HG03342 (cell line): ENCODE measurements around the gene TBC1D14.

Experiments used
- ATAC-seq: cut with Tn5 transposase; IDR thresholded peaks from one replicate; pipeline ENCODE4 v1.9.1; 2021; ENCODE audit warnings: mild to moderate bottlenecking, moderate library complexity; ENCODE audit not compliant: unreplicated experiment

Gene TBC1D14

DNA sequence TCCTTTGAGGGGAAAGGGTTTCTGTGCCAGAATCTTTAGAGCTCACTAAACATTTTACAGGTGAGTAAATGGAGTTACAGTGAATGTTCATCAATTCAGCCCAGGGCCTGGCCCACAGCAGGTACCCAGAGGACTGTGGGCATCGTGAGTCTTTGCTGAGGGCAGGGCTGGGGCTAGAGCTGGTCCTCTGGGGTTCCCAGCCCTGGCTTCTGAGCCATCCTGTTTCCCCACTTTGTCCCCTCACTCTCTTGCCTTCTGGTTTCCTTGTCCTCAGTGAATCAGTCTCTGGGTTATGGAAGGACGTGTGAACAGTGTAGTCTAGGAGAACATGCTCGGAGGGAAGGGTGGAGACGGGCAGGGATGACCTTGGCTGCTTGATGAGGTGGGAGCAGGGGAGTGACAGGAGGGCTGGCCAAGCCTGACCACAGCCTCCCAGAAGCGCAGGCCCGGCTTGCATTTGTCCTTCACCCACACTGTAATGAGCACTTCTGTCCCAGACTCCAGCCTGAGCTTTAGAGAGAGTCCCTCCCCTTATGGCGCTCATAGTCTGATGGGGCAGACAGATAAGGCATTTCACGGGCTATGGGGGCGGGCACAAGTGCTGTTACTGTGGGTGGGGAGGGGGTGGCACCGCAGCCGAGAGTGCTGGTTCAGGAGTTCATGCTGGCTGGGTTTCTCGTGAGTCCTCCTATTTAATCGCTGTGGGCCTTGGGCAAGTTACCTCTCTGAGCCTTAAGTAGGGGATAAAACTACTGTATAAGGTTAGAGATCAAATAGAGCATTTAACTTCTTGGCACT lies 17.3 kb downstream of the TBC1D14 start:
- no peak for ATAC-seq

DNA sequence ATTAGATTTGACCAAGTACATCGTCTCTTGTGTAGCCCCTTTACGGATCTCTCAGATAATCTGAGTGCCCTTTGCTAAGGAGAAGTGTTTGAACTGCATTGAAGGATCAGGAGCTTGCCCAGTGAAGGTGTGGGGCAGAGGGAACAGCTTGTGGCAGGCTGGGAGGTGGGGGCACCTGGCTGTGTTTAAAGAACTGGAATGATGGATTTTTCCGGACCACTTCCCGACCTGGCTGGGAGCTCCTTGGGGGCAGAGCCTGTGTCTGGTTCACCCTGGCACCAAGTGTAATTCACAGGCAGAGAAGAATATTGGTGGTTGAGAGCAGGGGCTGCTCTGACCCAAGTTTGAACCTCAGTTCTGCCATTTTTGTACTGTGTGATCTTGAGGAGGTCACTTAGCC lies 18.5 kb downstream of the TBC1D14 start:
- ATAC-seq = no peak

DNA sequence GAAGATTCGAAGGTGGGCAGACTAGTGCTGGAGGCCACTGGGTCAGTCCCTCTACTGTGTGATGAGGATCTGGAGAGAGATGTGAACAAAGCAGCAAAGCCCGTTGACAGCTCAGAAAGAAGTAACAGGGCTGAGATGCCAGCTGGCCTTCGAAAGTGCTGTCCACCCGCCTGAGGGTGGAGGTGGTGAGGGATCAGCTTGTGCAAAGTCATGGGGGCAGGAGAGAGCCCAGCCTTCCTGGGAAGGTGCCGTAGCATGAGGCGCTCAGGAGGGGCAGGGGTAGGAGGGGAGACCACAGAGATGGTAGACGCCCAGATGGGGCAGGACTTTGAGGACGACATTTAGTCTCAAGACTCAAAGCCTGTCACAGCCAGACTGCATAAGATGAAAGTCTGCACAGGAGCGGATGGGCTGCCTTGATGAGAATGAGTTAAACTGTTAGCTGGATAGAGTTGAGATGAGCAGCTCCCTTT lies 19.7 kb downstream of the TBC1D14 start:
- ATAC-seq = no peak

DNA sequence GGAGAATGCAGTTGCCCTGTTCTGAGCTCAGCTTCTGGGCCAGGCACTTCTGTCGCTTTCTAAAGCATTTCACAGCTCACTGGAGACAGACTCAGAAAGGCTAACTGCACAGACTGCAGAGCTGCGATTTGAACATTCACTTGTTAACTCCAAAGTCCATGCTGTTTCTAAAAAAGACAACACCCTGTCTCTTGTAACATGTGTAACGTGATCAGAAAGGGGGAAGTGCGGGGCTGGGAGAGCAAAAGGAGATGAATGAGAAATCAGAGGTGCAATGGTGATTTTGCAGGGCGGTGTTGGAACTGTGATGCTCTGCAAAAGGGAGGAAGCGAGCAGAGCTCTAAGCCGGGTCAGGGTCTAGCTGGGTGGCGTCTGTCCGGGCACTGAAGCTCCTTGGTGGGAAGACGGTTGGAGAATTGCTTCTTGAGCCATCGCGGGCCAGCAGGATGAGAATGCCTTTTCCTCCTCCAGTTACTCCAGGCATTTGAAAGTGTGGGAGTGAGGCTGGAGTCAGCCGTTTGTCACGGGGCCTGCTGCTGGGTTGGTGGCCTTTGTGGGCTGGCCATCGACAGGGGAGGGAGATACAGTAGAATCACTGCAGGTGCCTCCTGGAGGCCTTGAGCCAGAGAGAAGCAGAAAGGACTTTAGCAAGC lies 20.3 kb downstream of the TBC1D14 start:
- no peak for ATAC-seq

DNA sequence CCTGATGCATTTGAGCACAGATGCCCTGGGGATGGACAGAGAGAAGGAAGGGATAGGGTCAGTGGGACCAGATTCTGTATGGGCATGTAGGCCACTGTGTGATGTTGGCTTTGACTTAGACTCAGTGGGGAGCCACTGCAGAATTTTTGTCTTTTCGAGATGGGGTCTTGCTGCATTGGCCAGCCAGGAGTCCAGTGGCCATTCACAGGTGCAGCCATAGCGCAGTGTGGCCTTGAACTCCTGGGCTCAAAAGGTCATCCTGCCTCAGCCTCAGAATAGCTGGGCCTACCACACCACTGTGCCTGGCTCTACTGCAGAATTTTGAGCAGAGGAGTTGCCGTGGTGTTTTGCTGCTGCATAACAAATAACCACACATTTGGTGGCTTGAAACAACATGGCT lies 22.8 kb downstream of the TBC1D14 start:
- ATAC-seq = no peak

DNA sequence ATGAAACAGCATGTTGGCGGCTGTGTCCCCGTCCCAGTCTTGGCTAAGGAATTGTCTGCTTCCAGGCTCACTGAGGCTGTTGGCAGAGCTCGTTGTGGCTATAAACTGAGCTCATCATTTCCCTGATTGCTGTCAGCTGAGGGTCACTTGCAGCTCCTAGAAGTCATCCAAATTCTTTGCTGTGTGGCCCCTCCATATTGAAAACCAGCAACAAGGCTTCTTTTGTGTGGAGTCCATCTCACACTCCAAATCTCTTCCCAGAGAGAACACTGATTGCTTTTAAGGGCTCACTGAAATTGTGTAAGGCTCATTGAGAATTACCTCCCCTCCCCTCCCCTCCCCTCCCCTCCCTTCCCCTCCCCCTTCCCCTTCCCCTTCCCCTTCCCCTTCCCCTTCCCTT lies 23.3 kb downstream of the TBC1D14 start:
- no peak for ATAC-seq

DNA sequence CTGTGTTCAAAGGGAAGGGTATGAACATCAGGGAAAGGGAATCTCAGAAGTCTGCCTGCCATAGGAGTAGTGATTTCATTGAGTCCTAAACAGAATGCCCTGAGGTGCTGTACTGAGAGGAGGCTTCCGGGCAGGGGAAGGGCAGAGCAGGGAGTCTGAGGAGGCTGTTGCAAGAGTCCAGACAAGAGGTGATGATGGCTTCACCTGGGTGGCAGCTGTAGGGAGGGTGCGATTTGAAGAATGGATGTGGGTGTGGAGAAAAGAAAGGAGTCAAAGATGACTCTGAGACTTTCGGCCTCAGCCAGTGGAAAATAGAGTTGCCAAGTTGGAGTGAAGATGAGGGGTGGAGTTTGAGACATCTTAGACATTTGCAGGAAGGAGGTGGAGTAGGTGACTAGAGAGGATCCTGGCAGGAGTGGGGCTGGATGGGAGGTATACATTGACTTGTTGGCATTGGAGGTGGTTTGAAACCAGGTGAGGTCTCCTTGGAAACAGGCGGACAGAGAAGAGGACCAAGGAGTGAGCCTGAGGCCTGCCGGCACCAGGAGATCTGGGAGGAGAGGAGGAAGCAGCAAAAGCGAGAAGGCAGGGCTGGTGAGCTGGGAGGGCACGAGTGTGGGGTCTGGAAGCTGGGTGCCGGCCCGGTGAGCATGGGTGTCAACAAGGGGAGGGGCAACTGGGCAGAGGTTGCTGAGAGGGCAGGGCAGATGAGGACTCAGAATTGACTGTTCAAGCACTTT lies 24.2 kb downstream of the TBC1D14 start:
- ATAC-seq = no peak

DNA sequence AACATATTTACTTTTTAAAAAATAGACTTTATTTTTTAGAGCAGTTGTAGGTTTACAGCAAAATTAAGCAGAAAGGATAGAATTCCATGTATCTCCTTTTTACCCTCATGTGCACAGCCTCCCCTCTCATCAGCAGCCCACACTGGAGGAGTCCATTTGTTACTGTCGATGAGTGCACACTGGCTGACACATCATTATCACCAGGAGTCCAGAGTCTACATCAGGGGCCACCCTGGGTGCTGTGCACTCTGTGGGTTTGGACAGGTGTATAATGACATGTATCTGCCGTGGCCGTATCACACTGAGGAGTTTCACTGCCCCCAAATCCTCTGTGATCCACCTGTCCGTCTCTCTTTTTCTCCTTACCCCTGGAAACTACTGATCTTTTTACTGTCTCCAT lies 26.3 kb downstream of the TBC1D14 start:
- no peak for ATAC-seq

DNA sequence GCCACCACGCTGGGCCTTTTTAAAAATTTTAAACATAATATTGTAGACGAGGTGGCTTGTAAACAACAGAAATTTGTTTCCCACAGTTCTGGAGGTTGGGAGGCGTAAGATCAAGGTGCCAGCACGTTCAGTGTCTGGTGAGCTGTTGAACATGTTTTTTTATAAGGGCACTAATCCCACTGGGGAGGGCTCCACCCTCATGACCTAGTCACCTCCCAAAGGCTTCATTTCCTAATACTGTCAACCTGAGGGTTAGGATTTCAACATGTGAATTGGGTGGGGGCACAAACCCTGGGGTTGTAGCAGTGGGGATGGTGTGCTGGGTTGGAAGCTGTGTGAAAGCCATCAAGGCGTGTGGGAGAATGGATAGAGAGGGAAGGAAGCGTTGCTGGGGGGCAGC lies 27.6 kb downstream of the TBC1D14 start:
- ATAC-seq = no peak

DNA sequence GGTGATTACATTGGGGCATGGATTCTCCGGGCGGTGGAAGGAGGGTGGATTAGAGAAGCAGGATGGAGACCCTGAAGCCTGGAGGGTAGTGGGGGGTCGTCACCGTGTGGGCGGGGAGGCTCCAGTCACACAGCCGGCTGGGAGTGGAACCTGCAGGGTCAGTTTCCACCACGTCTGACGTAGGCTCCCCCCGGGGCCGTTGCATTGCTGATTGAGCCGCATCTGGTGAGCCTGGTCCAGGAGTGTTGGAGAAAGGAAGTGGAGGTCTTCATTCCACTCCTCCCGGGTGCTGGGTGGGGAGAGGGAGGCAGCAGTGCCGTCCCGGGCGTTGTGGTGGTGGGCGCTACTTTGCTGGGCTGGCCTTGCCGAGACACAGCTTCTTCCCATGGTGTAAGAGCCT lies 28.1 kb downstream of the TBC1D14 start:
- ATAC-seq = no peak

DNA sequence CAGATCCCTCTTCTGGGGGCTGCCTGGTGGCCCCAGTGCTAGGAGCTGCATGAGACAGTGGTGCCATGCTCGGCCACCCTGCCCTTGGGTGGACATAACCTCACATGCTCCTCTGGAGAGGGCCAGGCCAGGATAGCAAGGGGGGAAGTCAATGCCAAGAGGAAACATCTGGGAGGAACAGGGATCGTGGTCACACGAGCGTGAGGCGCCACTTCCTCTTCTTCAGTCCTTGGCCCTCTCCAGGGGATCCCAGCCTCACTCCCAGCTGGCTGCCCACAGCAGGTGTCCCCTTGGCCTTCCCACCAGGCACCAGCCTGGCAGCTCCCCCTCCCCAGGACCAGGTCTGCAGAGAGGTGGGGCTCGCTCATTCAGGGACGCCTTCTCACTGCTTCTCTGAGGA lies 28.6 kb downstream of the TBC1D14 start:
- no peak for ATAC-seq

DNA sequence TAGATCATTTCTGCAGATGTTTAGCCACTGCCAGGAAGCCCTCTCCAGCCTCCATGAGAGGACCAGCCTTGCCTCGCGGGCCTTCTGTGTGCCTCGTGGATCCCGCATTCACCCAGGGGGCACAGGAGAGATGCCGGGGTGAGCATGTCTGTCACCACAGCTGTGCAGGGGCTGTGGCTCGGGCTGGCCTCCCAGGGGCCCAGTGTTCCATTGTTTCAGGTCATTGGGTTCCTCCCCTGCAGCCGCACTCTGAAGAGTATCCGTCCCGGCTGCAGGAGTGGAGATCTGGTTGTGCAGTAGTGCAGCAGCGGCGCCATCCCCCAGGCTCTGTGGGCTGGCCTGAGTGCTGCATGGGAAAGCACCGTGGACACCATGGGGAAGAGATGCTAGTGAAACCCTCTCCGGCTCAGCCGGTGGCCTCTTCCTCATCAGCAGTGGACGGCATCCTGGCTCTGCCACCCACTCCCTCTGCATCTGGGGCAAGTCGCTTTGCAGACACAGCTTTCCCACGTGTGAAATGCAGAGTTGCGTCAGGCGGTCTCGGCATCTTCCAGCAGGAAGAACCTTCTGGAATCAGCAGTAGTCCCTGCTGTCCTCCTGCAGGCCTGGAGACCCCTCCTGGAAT lies 29.1 kb downstream of the TBC1D14 start:
- no peak for ATAC-seq

DNA sequence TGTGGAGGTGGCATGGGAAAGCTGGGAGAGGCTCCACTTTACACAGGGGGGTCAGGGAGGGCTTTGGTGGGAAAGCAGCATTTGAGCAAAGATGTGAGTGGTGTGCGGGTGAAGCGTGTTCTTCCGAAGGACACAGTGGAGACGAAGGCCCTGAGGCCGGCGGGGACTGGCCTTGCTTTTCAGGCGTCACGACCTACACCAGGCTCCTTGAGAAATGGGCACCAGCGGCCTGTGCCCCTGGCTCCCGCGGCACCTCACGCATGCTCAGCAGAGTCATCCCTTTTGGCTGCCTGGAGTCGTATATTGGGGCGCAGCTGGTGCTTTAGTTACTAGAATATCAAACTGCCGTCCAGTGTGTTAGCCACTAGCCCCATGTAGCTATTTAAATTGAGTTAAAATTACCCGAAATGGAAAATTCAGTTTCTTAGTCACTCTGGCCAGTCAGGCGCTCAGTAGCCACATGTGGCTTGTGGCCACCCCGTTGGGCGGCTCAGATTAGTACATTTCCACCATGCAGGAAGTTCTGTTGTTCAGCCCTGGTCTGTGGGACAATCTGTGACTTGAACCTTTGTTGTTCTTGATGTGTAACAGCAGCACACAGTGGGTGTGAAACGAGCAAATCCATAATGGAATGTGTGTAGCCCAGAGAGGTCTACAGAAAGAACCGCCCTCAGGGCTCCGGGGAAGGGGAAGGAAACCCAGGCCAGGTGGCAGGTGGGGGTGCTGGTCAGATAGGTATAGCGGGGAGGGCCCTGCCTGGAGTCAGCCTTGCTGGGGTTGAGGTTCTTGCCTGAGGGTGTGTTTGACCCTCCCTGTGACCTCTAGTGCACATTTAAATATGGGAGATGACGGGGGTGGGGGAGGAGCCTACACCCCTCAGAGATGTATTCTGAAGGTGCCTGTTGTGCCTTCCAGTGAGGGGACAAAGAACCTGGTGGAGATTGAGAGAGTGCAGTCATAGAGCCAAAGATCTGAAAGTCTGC lies 30.4 kb downstream of the TBC1D14 start:
- ATAC-seq = no peak

DNA sequence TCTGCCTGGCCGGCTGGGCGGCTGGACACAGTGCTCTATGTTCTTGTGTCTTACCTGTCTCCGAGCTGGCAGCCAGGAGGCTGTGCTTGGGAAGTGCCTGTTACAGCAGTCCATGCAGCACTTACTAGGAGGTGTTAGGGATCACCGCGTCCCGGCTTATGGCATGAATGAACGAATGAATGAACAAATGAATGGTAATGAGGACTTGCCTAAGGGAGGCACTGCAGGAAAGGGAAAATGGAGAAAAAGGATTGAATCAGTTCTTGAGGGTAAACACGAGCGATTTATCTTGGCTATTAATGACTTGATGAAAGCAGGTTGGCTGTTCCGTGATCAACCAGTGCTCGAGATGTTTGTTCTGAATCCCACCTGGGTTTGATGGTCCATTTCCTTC lies 31.1 kb downstream of the TBC1D14 start:
- ATAC-seq = no peak

DNA sequence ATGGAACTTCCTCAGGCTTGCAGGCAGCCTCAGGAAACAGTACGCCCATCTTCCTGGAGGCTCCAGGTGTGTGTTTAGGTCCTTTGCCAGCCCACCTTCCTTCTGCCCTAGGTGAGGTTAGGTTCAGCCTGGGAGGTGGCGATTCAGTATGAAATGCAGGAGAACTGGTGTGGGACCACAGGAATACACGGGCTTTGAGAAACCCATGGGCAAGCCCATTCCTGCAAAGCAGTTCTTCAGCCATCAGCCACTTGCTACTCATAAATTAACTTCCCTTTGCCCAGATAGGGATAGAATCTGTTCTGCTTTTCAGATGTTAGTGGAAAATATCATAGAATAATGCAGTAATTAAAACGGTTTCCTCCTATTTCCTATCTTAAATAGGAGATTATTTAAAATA lies 32.2 kb downstream of the TBC1D14 start:
- no peak for ATAC-seq

DNA sequence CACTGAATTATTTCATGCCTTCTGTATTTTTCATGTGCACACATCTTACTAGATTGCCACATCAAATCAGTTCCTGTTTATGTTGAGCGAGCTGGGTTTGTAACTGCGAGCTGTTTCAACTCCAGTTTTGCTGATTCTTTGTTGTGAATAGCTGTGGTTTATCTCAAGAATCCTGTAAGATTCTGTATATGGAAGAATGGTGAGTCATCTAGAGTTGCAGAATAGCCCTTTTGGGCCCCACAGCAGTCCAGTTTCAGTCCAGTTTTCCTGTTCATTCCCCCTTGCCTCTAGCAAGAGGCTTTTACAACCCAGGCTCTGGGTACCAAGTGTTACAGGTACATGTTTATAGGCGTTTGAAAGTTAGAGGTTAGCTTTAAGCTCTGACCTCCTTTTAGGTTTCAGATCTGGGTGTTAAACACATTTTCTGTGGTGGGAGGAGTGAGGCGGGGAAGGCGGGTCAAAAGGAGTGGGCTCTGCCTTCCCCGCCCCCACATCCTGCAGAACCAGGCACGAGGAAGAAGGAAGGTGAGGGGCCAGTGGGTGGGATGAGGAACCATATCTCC lies 32.7 kb downstream of the TBC1D14 start:
- peak; percentile 55 for ATAC-seq

DNA sequence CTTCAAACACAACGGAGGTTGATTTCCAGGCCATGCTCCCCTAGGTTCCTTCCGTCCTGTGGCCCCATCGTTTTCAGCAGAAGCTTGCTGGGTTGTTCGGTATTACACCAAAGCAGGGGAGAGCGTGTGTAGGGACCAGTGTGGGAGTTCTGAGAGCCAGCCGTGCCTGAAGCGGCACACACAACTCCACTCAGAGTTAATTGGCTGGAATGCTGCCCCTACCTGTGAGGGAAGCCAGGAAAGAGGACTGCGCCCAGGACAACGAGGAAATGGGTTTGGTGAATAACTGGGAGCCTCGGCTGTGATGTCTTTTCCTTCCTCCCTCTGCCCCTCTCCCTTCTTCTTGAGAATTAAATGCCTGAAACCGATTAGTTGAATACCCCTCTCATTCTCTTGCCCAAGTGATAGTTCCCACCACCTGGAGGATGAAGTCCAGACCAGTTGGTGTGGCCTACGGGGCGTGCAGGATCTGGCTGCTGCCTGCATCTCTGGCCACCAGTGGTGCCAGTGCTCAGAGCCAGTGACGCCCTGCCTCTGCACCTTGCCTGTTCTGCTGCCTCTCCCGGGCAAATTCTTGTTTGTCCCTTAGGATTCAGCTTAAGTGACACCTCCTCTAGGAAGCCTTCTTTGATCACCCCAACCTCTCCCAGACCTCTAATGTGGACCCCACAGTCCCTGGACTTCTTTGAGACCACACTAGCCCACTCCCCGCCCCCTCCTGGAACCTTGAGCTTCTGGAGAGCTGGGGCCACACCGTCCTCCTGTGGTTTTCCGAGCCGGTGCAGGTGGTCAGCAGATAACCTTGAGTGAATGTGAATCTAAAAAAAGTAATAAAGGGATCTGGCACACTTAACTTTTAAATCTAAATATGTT lies 33.6 kb downstream of the TBC1D14 start:
- ATAC-seq = no peak

DNA sequence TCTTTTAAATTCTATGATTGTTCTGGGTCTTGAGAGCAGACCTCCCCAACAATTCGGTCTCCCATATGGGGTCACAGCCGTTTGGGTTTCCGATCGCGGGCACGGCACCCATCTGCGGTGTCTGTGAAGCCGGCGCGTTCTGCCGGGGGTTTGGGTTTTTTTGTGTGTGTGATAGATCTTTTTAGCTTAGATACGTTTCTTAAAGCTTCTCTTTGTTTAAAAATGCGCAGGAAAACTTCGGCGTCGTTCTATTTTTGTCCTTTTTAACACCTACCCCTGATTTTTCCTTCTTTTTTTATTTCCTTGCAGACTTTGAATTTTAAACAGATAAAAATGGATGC lies 34.2 kb downstream of the TBC1D14 start:
- ATAC-seq = no peak
